Dendritic cell treated with granulocyte-macrophage colony-stimulating factor and Interleukin-4, amounts not matched to agents 40 ng/mL and 50 ng/mL, for 4 days (primary cell): Measurements from ENCODE around the gene ZNF761.
"Not testable (repeated sequence)": the region's sequence is repeated elsewhere in the genome, so short reads cannot be mapped to it uniquely, and the experiment has no call there.

ENCODE experiments used
- H3K27ac Mint-ChIP-seq: one replicate; pipeline ENCODE4 v1.8.0; 2022; ENCODE audit warnings: mild to moderate bottlenecking, mixed read lengths
- H3K27me3 Mint-ChIP-seq: one replicate; pipeline ENCODE4 v1.8.0; 2022; ENCODE audit warnings: mild to moderate bottlenecking, mixed read lengths
- H3K36me3 Mint-ChIP-seq: one replicate; pipeline ENCODE4 v1.8.0; 2022; ENCODE audit warnings: low read depth, mixed read lengths
- H3K4me1 Mint-ChIP-seq: one replicate; pipeline ENCODE4 v1.8.0; 2022; ENCODE audit warnings: low read depth, mixed read lengths
- H3K4me3 Mint-ChIP-seq: one replicate; pipeline ENCODE4 v1.8.0; 2022; ENCODE audit warnings: mild to moderate bottlenecking, moderate library complexity, mixed read lengths
- H3K9me3 Mint-ChIP-seq: one replicate; pipeline ENCODE4 v1.8.0; 2022; ENCODE audit warnings: mixed read lengths
- intact Hi-C: fragments of 100-400 bp; cut with micrococcal nuclease; formaldehyde crosslinking; loops from one replicate; pipeline ENCODE4 v1.15.0; 2022

Gene ZNF761

DNA sequence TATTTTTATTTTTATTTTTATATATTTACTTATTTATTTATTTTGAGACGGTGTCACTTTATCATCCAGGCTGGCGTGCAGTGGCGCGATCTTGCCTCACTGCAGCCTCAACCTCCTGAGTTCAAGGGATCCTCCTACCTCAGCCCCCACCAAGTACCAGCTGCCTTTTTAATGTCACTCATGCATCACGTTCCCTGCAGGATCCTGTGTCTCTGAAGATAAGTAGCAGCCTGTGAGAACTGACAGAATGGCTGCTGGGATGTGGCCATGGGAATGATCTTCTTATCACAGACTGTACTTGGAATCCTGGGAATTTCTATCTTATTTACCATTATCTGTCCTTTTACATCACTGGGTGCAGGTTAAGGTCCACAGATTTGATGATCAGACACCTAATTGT, 9.2 kb upstream of the ZNF761 start:
- Mint-ChIP-seq H3K27ac (no peak overlapping the region), H3K4me1 (no peaks in the 10 kb centered on the region), H3K9me3 (peaks cover 18% of the 10 kb centered on the region), H3K4me3 (no peak overlapping the region), H3K27me3 (no peaks in the 10 kb centered on the region), H3K36me3 (no peaks in the 10 kb centered on the region)
- intact Hi-C loops: no loop called here

DNA sequence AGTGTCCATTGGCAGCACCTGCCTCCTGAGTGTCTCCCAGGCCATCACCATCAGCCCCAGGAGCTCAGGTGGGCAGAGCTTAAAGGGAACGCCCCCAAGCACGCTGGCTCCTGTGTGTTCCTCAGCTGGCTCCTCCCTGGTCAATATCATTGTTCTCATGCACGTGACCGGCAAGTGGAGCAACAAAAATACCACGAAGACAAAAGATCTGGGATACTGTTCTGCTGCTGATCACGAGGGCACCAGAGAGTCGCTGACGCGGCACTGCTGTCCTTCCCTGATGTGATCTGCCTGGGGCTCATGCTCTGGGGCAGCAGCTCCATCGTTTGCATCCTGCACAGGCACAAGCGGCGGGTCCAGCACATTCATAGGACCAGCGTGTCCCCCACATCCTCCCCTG, 8.7 kb upstream of the ZNF761 start:
- H3K4me1 Mint-ChIP-seq, intact Hi-C loops, H3K36me3 Mint-ChIP-seq, H3K27me3 Mint-ChIP-seq, H3K4me3 Mint-ChIP-seq, H3K27ac Mint-ChIP-seq: not testable (repeated sequence)
- peaks cover 14% of the 10 kb centered on the region for H3K9me3 Mint-ChIP-seq

DNA sequence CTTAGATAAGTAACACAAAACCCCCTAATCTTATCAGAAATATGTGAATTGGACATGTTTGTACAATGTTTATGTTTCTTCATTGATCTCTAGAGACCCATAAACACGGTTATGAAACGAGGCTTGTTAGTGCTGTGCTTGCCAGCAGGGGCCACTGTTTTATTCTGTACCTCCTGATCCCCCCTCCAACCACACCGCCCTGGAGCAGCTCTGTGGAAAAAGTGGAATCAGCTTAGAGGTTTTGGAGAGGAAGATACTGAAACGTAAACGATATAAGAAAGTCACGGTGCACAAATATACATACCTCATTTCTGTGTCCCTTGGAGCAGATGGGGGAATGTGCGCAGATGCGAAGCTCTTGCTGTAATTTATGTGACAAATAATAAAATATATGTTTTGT, 8.1 kb upstream of the ZNF761 start:
- H3K36me3 Mint-ChIP-seq, H3K27me3 Mint-ChIP-seq, intact Hi-C loops, H3K27ac Mint-ChIP-seq, H3K4me1 Mint-ChIP-seq, H3K4me3 Mint-ChIP-seq: not testable (repeated sequence)
- H3K9me3 Mint-ChIP-seq: peaks cover 10% of the 10 kb centered on the region

DNA sequence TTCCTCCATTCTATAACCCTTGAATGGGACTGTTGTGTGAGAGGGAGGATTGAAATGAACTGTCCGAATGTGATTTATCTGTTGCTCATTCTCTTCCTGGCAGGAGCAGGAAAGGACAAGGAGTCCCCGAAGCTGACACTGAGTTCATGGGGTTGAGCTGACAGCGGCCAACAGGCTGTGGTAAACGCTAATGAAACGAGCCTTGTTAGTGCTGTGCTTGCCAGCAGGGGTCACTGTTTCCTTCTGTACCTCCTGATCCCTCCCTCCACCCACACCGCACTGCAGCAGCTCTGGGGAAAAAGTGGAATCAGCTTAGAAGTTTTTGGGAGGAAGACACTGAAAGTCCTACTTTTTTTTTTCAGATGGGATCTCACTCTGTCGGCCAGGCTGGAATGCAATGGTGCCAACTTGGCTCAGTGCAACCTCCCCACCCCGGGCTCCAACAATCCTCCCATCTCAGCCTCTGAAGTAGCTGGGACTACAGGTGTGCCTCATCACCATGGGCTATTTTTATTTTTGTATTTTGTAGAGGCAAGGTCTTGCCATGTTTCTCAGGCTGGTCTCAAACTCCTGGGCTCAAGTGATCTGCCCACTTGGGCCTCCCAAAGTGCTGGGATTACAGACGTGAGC, 6.7 kb upstream of the ZNF761 start:
- no peak overlapping the region for H3K27ac Mint-ChIP-seq
- H3K27me3 Mint-ChIP-seq: peaks cover 2% of the 10 kb centered on the region
- H3K36me3 Mint-ChIP-seq: no peaks in the 10 kb centered on the region
- no peaks in the 10 kb centered on the region for H3K4me1 Mint-ChIP-seq
- intact Hi-C loops: no loop called here
- H3K4me3 Mint-ChIP-seq: no peak overlapping the region
- no peaks in the 10 kb centered on the region for H3K9me3 Mint-ChIP-seq

DNA sequence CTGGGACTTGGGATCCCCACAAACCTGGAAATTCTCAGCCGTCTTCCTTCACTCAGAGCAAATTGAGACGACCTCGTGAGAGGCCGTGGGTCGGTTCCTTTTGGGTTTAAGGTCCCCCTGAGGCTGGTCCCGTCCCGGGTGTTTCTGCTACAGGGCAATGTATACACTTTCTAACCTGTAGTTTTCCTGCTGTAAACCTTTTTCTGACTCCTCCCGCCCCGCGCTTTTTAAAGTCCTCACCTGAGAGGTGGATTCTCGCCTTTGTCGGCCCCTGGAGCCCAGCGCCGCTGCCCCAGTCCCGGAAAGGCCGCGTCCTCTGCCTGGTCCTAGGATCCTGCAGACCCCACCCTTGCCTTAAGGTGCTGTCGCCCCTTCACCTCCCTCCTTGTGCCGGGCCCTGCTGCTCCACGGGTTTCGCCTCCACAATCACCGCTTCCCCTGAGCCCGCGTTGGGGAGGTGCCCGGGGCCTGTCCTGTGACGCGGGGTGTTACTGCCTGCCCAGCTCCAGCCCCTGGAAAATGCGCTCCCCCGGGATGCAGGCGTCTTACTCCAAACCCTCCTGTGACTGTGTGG, 391 bp downstream of the ZNF761 start:
- Mint-ChIP-seq H3K27me3 (peaks cover 5% of the 10 kb centered on the region), H3K27ac (peak overlapping the region; percentile 96), H3K9me3 (peaks cover 28% of the 10 kb centered on the region), H3K36me3 (peaks cover 59% of the 10 kb centered on the region), H3K4me3 (peak overlapping the region; percentile 90), H3K4me1 (peaks cover 16% of the 10 kb centered on the region)
- intact Hi-C loops: loop anchor here (5.0 kb wide), 2 partner anchors 35 to 90 kb away; partner anchors contain the start of gene ZNF813

DNA sequence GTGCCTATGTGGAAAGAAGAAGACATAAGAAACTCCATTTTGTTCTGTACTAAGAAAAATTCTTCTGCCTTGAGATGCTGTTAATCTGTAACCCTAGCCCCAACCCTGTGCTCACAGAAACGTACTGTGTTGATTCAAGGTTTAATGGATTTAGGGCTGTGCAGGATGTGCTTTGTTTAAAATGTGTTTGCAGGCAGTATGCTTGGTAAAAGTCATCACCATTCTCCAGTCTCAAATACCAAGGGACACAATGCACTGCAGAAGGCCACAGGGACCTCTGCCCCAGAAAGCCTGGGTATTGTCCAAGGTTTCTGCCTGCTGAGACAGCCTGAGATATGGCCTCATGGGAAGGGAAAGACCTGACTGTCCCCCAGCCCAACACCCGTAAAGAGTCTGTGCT, 12.0 kb downstream of the ZNF761 start:
- H3K9me3 Mint-ChIP-seq: peaks cover 100% of the 10 kb centered on the region

DNA sequence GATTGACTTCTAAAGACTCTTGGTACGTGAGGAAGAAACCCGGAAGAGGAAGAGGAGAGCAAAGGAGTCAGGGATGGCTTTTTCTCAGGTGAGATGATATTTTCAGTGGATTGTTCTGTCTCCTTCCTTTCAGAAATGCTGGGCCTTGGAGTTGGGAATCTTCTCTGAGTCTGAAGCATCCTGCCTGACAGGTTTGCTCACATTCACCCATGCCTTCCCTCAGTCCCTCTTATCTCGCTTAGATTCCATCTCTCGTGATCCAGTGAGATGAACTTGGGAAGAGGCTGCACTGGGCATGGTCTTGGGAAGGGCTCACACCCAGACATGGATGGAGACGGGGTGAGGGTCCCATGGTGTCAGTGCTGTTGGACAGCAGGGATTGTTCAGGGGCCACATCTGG, 15.4 kb downstream of the ZNF761 start:
- H3K36me3 Mint-ChIP-seq: peaks cover 98% of the 10 kb centered on the region
- H3K4me1 Mint-ChIP-seq, H3K27me3 Mint-ChIP-seq, intact Hi-C loops, H3K4me3 Mint-ChIP-seq, H3K27ac Mint-ChIP-seq: not testable (repeated sequence)
- H3K9me3 Mint-ChIP-seq: peaks cover 100% of the 10 kb centered on the region

More for the DNA sequence above, 12.0 kb downstream of the ZNF761 start:
- H3K27me3 Mint-ChIP-seq, H3K4me1 Mint-ChIP-seq, H3K4me3 Mint-ChIP-seq, intact Hi-C loops, H3K27ac Mint-ChIP-seq: not testable (repeated sequence)
- peaks cover 98% of the 10 kb centered on the region for H3K36me3 Mint-ChIP-seq

DNA sequence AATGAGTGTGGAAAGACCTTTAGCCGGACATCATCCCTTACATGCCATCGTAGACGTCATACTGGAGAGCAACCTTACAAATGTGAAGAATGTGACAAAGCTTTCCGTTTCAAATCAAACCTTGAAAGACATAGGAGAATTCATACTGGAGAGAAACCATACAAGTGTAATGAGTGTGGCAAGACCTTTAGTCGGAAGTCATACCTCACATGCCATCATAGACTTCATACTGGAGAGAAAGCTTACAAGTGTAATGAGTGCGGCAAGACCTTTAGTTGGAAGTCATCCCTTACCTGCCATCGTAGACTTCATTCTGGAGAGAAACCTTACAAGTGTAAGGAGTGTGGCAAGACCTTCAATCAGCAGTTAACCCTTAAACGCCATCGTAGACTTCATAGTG, 24.0 kb downstream of the ZNF761 start:
- Mint-ChIP-seq H3K9me3 (peaks cover 93% of the 10 kb centered on the region), H3K4me3 (no peak overlapping the region), H3K4me1 (no peaks in the 10 kb centered on the region), H3K27me3 (no peaks in the 10 kb centered on the region), H3K27ac (no peak overlapping the region), H3K36me3 (peaks cover 71% of the 10 kb centered on the region)
- intact Hi-C loops: no loop called here

DNA sequence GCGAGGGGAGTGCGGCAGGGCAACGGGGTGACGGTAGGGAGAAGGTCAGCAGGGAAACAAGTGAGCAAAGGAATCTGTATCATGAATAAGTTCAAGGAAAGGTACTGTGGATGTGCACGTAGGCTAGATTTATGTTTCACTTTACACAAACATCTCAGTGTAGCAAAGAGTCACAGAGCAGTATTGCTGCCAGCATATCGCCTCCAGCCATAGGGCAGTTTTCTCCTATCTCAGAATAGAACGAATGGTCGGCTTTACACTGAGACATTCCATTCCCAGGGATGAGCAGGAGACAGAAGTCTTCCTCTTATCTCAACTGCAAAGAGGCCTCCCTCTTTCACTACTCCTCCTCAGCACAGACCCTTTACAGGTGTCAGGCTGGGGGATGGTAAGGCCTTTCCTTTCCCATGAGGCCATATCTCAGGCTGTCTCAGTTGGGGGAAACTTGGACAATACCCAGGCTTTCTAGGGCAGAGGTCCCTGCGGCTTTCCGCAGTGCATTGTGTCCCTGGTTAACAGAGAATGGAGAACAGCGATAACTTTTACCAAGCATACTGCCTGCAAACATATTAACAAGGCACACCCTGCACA, 28.4 kb downstream of the ZNF761 start:
- Mint-ChIP-seq H3K9me3 (peaks cover 94% of the 10 kb centered on the region), H3K27me3 (peaks cover 21% of the 10 kb centered on the region), H3K36me3 (peaks cover 33% of the 10 kb centered on the region)
- H3K4me1 Mint-ChIP-seq, H3K27ac Mint-ChIP-seq, intact Hi-C loops, H3K4me3 Mint-ChIP-seq: not testable (repeated sequence)

DNA sequence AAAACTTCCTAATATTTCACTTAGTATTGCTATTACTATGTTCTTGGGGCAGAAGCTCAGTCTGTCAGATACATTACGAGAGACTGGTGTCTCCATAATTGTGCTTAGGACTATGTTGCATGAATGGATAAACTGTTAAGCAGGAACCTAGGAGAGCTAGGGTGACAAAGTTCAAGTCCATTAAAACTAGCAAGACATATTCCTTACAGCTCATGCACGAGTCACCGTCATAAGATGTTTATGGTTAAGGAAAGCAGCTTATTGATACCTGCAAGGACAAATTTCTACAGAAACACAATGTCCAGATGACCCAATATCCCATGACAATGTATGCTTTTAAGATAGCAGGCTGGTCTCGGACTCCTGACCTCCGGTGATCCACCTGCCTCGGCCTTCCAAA, 30.1 kb downstream of the ZNF761 start:
- no peak overlapping the region for H3K4me3 Mint-ChIP-seq
- H3K27me3 Mint-ChIP-seq: peaks cover 35% of the 10 kb centered on the region
- peaks cover 17% of the 10 kb centered on the region for H3K36me3 Mint-ChIP-seq
- H3K9me3 Mint-ChIP-seq: peaks cover 89% of the 10 kb centered on the region
- intact Hi-C loops: no loop called here
- peaks cover 5% of the 10 kb centered on the region for H3K4me1 Mint-ChIP-seq
- H3K27ac Mint-ChIP-seq: no peak overlapping the region

DNA sequence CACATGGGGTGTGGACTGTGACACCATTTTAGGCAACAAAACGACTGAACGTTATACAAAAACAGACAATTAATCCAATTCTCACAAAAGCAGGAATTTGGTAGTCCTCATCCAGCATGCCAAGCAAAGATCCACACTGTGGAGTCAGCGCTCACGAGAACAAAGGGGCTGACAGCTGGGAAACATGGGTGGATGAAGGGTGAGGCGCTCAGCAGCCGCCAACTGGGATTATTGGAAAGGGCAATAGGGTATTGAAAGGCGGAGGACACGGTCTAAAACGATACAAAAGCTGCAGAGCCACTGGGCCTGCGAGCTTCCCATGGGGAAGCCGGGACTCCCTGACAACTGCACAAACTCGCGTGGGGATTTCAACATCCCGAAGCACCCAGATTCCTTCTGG, 31.1 kb downstream of the ZNF761 start:
- no peak overlapping the region for H3K4me3 Mint-ChIP-seq
- H3K27me3 Mint-ChIP-seq: peaks cover 35% of the 10 kb centered on the region
- no peak overlapping the region for H3K27ac Mint-ChIP-seq
- intact Hi-C loops: no loop called here
- H3K4me1 Mint-ChIP-seq: peaks cover 5% of the 10 kb centered on the region
- peaks cover 17% of the 10 kb centered on the region for H3K36me3 Mint-ChIP-seq
- H3K9me3 Mint-ChIP-seq: peaks cover 81% of the 10 kb centered on the region

DNA sequence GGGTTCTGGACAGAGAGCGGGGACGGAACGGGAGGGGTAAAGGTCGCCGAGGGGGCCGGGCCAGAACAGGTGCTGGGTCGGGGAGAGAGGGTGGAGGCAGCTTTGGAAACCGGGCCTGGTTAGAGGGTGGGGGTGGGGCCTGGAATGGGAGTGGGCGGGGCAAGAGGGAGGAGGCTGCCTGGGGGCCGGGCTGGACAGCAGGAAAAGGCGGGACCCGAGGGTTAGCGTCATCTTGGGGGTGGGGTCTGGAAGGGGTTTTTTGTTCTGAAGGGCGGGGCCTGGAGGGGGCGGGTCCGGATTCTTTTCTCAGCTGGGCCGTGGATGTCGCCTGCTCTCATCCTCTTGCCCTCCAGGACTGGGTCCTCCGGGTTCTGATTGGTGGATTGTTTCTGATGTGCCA, 31.5 kb downstream of the ZNF761 start:
- no peak overlapping the region for H3K4me3 Mint-ChIP-seq
- intact Hi-C loops: no loop called here

DNA sequence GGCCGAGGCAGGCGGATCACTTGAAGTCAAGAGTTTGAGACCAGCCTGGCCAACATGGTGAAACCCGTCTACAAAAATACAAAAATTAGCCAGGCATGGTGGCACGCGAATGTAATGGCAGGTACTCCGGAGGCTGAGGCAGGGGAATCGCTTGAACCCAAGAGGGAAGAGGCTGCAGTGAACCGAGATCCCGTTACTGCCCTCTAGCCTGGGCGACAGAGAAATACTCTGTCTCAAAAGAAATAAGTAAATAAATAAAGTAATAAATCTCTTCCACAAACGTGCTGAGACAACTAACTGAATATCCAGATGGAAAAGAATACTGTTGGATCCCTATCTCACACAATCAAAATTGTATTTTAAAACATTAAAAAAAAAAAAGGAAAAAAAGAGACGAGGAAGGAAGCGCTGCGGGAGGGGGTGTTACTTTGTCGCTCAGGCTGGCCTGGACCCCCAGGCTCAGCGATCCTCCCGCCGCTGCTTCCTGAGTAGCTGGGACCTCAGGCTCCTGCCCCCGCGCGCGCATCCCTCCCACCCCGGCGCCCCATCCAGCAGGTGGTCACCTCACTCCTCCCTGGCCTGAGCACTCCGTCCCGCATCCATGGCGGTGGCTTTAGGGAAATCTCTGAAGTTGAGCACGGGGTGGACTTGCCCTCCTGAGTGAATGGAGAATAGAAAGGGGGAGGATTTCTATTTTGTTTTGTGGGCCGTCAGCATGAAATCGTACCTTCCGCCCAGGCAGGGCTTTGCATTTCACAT, 35.1 kb downstream of the ZNF761 start:
- intact Hi-C loops: loop anchor here (2.0 to 5.0 kb wide), 2 partner anchors 35 to 54 kb away; partner anchors contain the start of gene ZNF761
- peaks cover 41% of the 10 kb centered on the region for H3K9me3 Mint-ChIP-seq
- peak overlapping the region; percentile 91 for H3K27ac Mint-ChIP-seq

More for the DNA sequence above, 31.5 kb downstream of the ZNF761 start:
- Mint-ChIP-seq H3K9me3 (peaks cover 77% of the 10 kb centered on the region), H3K27ac (no peak overlapping the region), H3K4me1 (peaks cover 9% of the 10 kb centered on the region), H3K27me3 (peaks cover 35% of the 10 kb centered on the region), H3K36me3 (peaks cover 21% of the 10 kb centered on the region)

More for the DNA sequence above, 35.1 kb downstream of the ZNF761 start:
- Mint-ChIP-seq H3K27me3 (peaks cover 35% of the 10 kb centered on the region), H3K36me3 (peaks cover 26% of the 10 kb centered on the region), H3K4me3 (peak overlapping the region; percentile 89), H3K4me1 (peaks cover 29% of the 10 kb centered on the region)
